MCF 10A (cell line): Measurements from ENCODE around the gene SUSD2. TPM values are rescaled to one million over a fixed set of nuclear protein-coding genes. Genes with fewer than 3 reads are reported as not detected.

ENCODE experiments used
- BruUV-seq: library from RNA; stranded (reverse); fragments of 400-500 nt; replicated peaks from 2 replicates; lab custom pipeline; 2021; lab: Mats Ljungman, UMichigan
- CTCF ChIA-PET: fragments of 300-600 bp; sonication (Branson Sonifier 250); formaldehyde crosslinking; extraction: SDS; loops from one replicate; lab custom pipeline; 2021; ENCODE audit warnings: antibody characterized with exemption, inconsistent platforms; lab: Yijun Ruan, JAX
- POLR2A ChIA-PET: fragments of 300-600, 350-650 bp; sonication (Branson Sonifier 250); formaldehyde crosslinking; extraction: SDS; loops from one replicate; lab custom pipeline; 2020; ENCODE audit warnings: antibody characterized with exemption, inconsistent platforms; lab: Yijun Ruan, JAX
- DNase-seq: peaks from one replicate; pipeline ENCODE4 v3.0.0-alpha.2; 2018; ENCODE audit not compliant: unreplicated experiment
- H3K27ac Mint-ChIP-seq: one replicate; pipeline ENCODE4 v1.8.0; 2022; ENCODE audit warnings: mild to moderate bottlenecking, low read depth, mixed read lengths; ENCODE audit not compliant: unreplicated experiment
- H3K27me3 Mint-ChIP-seq: one replicate; pipeline ENCODE4 v1.8.0; 2022; ENCODE audit warnings: mixed read lengths; ENCODE audit not compliant: insufficient read depth, unreplicated experiment
- H3K36me3 Mint-ChIP-seq: one replicate; pipeline ENCODE4 v1.8.0; 2022; ENCODE audit warnings: mild to moderate bottlenecking, moderate library complexity, mixed read lengths; ENCODE audit not compliant: insufficient read depth, unreplicated experiment
- H3K4me1 Mint-ChIP-seq: one replicate; pipeline ENCODE4 v1.8.0; 2022; ENCODE audit warnings: mixed read lengths; ENCODE audit not compliant: insufficient read depth, unreplicated experiment
- H3K4me3 Mint-ChIP-seq: one replicate; pipeline ENCODE4 v1.8.0; 2022; ENCODE audit warnings: mild to moderate bottlenecking, moderate library complexity, mixed read lengths; ENCODE audit not compliant: unreplicated experiment
- H3K9me3 Mint-ChIP-seq: one replicate; pipeline ENCODE4 v1.8.0; 2022; ENCODE audit warnings: mixed read lengths; ENCODE audit not compliant: unreplicated experiment
- intact Hi-C: fragments of 100-400 bp; cut with micrococcal nuclease; formaldehyde crosslinking; loops from 2 replicates; pipeline ENCODE4 v1.14.1; 2022
- total RNA-seq: library from RNA; stranded (reverse); gene quantifications from 2 replicates; pipeline ENCODE4 v1.2.3, GENCODE V29; 2022
- TF ChIP-seq, protein P1 (sequence below): fragments of 200-600 bp; IDR thresholded peaks from one replicate; pipeline ENCODE4 v1.8.0; 2022; ENCODE audit warnings: antibody characterized with exemption, mild to moderate bottlenecking; ENCODE audit not compliant: unreplicated experiment

The SUSD2 gene
- total RNA-seq, 1 experiment from 2014 or later, result 32.8 TPM

DNA sequence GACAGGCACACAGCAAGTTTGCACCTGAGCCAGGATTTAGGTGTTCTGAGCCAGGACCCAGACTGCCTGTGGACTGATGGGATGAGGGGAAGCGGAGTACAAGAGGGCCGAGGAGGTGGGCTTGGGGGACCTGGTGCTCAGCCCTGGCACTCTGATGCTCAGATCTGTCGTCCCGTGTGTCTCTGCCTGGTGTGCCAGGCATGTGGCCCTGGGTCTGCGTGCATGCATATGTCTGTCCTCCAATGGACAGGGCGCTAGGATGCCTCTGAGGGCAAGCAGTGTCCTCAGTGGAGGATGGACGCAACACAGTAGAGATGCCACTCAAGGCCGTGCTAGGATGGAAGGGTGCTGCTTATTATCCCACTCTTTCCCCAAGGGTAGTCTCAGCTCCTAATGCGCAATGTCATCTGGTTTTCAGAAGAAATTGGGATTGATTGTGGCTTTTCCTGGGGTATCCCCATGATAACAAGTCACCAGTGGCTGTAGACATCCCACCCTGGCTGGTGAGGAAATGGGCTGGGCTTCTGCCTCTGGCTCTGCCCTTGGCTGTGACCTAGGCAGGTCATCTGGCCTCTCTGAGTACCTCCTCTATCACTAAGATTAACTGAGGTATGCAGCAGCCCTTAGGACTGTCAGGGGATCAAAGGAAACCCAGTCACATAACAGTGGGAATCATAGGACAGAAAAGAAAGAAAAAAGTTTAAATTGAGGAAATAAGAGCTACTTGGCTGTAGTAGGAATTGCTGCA is 35.7 kb upstream of the SUSD2 start:
- Mint-ChIP-seq H3K36me3 (no peaks in the 10 kb centered on the region), H3K27me3 (no peaks in the 10 kb centered on the region), H3K4me3 (no peak overlapping the region), H3K27ac (peak overlapping the region; percentile 8), H3K9me3 (no peaks in the 10 kb centered on the region), H3K4me1 (peaks cover 26% of the 10 kb centered on the region)
- no TSS peak for BruUV-seq
- CTCF ChIA-PET, result interaction anchor here (1.9 kb wide), 1 partner anchor 9 kb away, joined by 4 read pairs; no protein-coding TSS in a partner anchor
- POLR2A ChIA-PET, result interaction anchor here (1.1 to 1.7 kb wide), 2 partner anchors 11 to 133 kb away, joined by 3 to 11 read pairs; no protein-coding TSS in a partner anchor
- TF ChIP-seq, protein P1, sequence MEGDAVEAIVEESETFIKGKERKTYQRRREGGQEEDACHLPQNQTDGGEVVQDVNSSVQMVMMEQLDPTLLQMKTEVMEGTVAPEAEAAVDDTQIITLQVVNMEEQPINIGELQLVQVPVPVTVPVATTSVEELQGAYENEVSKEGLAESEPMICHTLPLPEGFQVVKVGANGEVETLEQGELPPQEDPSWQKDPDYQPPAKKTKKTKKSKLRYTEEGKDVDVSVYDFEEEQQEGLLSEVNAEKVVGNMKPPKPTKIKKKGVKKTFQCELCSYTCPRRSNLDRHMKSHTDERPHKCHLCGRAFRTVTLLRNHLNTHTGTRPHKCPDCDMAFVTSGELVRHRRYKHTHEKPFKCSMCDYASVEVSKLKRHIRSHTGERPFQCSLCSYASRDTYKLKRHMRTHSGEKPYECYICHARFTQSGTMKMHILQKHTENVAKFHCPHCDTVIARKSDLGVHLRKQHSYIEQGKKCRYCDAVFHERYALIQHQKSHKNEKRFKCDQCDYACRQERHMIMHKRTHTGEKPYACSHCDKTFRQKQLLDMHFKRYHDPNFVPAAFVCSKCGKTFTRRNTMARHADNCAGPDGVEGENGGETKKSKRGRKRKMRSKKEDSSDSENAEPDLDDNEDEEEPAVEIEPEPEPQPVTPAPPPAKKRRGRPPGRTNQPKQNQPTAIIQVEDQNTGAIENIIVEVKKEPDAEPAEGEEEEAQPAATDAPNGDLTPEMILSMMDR, result no peak
- DNase-seq, result no peak
- intact Hi-C loops, result no loop called here

DNA sequence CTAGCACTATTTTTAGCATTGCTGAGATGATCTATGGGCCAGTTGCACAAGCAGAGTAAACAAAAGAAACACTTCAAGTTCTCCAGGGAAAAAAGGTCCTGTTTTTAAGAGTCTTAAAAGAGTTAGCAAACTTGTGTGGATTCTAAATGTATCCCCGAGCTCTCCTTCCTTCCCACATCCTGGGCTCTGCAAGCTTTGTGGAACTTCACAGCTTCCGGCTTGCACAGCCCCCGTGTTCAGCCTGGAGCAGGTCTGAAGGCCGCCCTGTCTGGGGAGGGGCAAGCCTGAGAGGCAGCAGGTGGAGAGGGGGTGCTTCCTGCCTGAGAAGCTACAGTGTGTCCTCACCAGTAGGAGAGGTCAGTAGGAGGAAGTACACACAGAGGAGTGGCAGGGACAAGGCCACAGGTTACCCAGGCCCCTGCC is 35.1 kb upstream of the SUSD2 start:
- no peaks in the 10 kb centered on the region for H3K36me3 Mint-ChIP-seq
- intact Hi-C loops, result no loop called here
- BruUV-seq, result no TSS peak
- peak; percentile 50 for DNase-seq
- H3K4me1 Mint-ChIP-seq, result peaks cover 26% of the 10 kb centered on the region
- H3K4me3 Mint-ChIP-seq, result no peak overlapping the region
- H3K9me3 Mint-ChIP-seq, result no peaks in the 10 kb centered on the region
- ChIA-PET POLR2A (interaction anchor here (1.1 to 1.7 kb wide), 2 partner anchors 11 to 134 kb away, joined by 3 to 11 read pairs; no protein-coding TSS in a partner anchor), CTCF (interaction anchor here (1.9 to 2.1 kb wide), 2 partner anchors 9 to 11 kb away, joined by 4 to 8 read pairs; no protein-coding TSS in a partner anchor)
- H3K27me3 Mint-ChIP-seq, result no peaks in the 10 kb centered on the region
- peak overlapping the region; percentile 8 for H3K27ac Mint-ChIP-seq
- TF ChIP-seq, protein P1, result no peak

DNA sequence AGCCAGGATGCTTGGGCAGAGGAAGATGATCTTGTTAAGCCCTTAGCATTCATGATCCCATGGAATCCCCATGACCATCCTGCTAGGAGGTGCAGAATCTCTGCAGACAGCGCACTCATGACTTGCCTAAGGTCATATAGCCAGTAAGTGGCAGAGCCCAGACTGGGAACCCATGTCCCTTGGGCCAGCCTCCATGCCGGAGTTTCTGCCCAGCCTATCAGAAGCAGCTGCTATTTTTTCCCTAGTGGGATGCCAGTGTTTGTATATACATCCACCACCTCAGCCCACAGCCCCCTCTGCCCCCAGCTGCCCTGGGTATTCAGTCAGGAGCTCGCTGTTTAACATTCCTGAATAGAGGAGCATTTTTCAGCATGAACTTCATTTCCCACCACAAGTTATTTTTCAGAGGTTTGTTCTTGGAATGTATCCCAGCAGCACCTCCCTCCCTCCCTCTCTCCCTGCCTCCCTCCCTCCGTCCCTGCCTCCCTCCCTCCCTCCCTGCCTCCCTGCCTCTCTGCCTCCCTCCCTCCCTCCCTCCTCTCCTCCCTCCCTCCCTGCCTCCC is 34.4 kb upstream of the SUSD2 start:
- Mint-ChIP-seq H3K9me3 (no peaks in the 10 kb centered on the region), H3K27ac (no peak overlapping the region), H3K27me3 (no peaks in the 10 kb centered on the region), H3K36me3 (no peaks in the 10 kb centered on the region), H3K4me3 (no peak overlapping the region), H3K4me1 (peaks cover 26% of the 10 kb centered on the region)
- CTCF ChIA-PET, result interaction anchor here (1.9 to 2.1 kb wide), 2 partner anchors 8 to 10 kb away, joined by 4 to 8 read pairs; no protein-coding TSS in a partner anchor
- TF ChIP-seq, protein P1, result no peak
- POLR2A ChIA-PET, result interaction anchor here (1.1 to 1.7 kb wide), 2 partner anchors 10 to 134 kb away, joined by 3 to 11 read pairs; no protein-coding TSS in a partner anchor
- no peak for DNase-seq
- no TSS peak for BruUV-seq
- intact Hi-C loops, result no loop called here

DNA sequence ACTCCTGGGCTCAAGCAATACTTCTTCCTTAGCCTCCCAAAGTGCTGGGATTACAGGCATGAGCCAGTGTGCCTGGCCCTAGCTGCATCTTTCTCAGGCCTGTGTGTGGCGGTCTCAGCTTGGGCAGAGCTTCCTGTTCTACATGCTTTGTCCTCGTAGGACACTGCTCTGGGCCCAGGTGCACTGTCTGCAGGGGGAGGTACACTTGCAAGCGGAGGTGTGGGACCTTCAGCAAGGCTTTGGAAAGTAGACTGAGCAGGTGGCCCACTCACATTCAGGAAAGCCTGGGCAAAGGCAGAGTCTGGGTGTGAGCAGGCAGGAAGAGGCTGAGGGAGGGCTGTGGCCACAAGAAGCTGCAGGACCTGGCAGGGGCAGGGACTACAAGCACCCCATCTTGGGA is 33.6 kb upstream of the SUSD2 start:
- no TSS peak for BruUV-seq
- TF ChIP-seq, protein P1, result no peak
- no peak for DNase-seq
- no peaks in the 10 kb centered on the region for H3K36me3 Mint-ChIP-seq
- no peak overlapping the region for H3K4me3 Mint-ChIP-seq
- peaks cover 26% of the 10 kb centered on the region for H3K4me1 Mint-ChIP-seq
- ChIA-PET CTCF (interaction anchor here (2.1 kb wide), 1 partner anchor 9 kb away, joined by 8 read pairs; no protein-coding TSS in a partner anchor), POLR2A (no interaction called here)
- no peaks in the 10 kb centered on the region for H3K9me3 Mint-ChIP-seq
- intact Hi-C loops, result no loop called here
- H3K27me3 Mint-ChIP-seq, result no peaks in the 10 kb centered on the region
- H3K27ac Mint-ChIP-seq, result no peak overlapping the region
